ENCODE results near the gene DAB1.

The DAB1 gene

DNA sequence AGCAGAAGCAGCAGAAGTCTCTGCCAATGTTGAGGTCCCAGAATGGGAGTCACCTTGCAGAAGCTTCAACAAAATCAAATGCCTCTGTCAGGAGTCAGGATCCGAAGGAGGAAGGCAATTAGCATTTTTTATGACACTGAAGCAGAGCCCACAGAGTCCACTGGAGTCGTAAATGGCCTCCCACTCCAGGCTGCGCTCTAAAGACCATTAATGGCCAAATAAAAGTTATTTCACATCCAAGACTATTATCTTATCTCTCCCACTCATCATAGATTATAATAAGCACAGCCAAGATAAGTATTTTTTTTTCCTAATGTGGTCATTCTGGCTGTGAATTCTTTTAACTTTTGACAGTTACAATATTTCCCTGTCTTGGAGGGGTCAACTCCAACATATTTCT, 267.0 kb downstream of the DAB1 start:
- no peak for DNase-seq

GRCh38 chr1:57146100-57146499, 277.8 kb downstream of the DAB1 start:
- no peak for DNase-seq

DNA sequence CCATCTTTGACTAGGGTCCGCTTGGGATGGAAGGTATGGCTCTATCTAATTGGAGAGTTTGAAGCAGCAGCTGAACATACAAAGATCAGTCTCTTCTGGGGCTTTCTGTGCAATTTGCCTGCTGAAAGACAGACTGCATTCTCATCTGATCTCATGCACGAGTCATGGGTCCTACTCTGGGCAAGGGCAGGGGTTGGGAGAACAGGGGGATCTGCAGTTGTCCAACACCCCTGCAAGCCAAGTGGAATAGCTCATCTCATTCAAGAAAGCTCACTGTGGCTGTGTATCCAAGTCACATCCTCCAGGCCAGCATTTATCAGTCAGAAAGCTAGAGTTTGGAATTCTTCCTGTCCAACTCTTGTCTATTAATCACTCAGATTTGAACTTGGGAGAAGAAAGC, 280.9 kb downstream of the DAB1 start:
- DNase-seq: no peak

DNA sequence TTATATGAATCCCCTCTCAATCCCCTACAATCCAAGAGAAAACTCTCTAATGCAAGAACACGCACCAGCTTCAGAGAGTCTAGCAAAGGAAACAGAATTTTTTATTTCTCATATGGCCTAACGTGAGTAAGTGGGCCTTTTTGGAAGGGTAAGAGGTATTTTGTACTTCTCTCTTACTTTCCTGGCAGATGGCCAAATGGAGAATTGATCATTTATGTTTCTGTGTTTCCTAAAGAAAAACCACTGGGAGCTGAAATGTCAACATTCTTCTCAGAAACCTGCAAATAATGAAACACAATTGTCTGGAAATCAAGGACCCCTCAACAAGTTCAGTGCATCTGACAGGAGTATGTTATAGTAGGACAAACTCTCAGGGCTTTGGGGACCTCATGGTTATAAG, 281.7 kb downstream of the DAB1 start:
- DNase-seq: no peak

DNA sequence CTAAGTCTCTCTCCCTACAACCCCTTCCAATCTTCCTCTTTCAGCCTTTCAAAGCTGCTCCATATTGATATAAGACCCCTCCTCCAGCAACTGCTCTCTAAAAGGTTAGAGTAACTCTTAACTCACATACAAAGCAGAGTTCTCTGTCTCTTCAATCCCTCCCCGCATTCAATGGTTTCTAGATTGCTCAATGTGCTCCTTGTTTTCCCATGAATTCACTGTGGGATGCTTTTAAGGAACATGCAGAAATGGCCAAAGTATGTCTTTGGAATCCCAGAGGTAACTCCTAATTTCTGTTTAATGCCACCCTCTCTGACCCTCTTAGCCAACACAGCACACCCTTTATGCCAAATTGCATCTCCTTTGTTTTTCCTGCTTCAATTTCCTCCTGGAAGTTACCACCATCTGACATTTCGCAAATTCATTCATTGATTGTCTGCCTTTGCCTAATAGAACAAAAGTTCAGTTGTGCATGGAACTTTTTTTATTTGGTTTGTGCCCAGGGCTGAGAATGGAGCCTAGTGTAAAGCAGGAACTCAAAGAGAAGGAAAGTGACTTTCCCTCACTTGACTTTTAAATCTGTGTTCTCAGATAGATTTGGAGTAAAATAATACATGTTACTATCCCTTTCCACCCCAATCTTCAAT, 285.3 kb downstream of the DAB1 start:
- DNase-seq: no peak

DNA sequence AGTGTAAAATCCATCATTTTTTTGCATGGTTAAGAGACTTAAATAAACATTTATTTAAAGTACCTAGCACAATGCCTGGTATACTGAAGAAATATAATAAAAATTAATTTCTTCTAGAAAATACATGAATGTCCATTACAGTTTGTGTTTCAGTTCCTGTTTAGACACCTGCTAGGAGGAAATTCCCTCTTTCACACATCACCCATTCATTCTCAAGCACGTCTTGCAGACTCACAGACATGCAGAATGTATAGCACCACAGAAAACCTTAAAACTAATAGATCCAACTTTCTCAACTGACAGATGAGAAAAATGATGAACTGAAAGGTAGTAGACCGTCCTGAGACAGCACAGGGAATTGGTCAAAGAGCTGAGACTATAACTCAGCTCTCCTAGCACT, 285.9 kb downstream of the DAB1 start:
- DNase-seq: no peak

GRCh38 chr1:57134803-57135202, 289.1 kb downstream of the DAB1 start:
- no peak for DNase-seq

- DNase-seq: no peak
These were observed 290.2 kb downstream of the DAB1 start for GRCh38 chr1:57133686-57134085.

DNA sequence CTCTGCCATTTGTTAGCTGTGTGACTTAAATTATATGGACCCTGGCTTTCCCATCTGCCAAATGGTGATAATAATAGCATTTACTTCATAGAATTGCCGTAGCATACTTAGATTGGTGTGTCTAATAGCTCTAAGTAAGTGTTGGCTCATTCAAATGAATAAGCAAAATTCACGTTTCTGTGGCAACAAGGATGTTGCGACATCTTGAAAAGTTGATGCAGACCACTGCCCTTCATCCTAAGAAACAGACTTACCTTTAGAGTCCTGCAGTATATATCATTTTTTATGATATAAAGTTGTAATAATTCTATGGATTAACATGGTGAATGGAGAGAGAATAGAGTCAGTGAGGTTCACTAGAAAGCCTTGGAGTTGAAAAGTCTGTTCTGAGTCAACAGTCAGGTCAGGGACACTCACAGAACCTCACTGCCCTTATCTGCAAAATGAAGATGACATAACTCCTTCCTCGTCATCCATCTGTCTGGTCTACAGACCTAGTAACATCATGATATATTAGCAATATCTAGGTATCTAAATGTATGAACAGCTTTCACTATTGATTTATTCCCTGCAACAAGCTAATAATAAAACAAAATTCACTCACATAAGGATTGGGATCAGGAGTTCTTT, 290.8 kb downstream of the DAB1 start:
- DNase-seq: no peak

DNA sequence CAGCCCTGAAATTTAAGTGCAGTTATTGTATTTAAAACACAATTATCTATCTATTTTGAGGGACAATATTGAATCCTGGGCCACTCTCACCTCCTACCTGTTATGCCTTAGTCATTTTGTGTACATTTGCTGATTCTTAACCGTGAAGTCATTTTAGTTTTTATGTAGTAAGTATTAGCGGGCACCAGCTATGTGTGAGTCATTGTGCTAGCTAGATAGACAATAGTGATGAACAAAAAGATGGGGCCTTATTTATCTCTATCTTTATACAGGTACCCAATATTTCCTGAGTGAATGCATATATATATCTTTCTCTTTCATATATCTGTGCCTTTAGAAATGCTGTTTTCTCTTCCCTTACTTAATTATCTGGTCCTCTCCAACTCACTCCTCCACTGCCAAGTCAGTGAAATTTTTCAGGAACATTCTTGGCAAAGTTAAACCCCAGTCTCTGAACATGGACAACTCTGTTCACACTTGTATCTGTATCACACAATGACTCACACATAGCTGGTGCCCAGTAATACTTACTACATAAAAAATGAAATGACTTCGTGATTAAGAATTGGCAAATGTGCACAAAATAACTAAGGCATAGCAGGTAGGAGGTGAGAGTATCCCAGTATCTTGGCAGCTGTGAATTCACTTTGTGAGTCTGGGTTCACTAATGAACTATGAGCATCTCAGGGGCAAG, 292.0 kb downstream of the DAB1 start:
- DNase-seq: no peak

GRCh38 chr1:57131257-57131656, 292.6 kb downstream of the DAB1 start:
- no peak for DNase-seq

GRCh38 chr1:57129865-57130264, 294.0 kb downstream of the DAB1 start:
- no peak for DNase-seq

DNA sequence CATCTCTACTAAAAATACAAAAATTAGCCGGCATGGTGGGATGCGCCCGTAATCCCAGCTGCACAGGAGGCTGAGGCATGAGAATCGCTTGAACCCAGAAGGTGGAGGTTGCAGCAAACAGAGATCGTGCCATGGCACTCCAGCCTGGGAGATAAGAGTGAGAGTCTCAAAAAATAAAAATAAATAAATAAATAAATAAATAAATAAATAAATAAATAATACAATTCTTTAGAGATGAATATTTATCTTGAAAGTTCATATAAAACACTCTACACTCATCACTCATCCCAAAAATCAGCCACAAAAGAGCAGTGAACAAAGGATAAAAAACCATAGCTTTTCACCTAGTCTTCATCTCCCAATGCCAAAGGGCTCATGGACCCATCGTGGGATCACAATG, 295.9 kb downstream of the DAB1 start:
- DNase-seq: no peak

DNA sequence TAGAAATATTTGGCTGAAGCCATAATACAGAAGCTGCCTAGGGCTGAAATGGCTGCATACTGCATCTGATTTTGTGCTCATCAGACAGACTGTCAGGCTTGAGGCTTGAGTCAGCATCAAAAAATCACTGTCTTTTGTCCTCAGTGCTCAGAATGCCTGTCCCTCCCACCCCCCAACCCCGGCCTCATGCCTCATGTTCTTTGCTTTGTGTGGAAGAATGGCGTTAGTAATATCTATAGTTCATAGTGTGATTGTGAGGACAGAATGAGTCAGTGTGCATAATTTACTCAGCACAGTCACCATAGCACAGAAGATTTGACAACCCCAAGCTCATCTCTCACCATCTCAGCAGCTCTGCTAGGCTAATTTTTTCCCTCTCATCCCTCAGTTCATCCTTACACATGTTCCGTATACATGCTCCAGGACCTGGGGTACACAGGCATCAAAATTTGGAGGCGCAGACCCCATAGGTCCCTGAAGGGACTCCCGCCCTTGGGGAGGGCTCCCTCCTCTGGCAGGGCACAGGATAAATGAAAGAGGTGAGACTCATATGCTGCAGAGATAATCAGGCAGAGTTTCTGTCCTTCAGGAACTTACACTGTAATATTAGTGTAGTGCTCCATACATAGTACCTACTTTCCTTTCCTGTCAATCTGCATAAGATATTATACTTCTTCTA, 299.0 kb downstream of the DAB1 start:
- DNase-seq: no peak

- no peak for DNase-seq
These were observed 299.7 kb downstream of the DAB1 start for GRCh38 chr1:57124170-57124569.

GRCh38 chr1:57122031-57122430, 301.8 kb downstream of the DAB1 start:
- no peak for DNase-seq

DNA sequence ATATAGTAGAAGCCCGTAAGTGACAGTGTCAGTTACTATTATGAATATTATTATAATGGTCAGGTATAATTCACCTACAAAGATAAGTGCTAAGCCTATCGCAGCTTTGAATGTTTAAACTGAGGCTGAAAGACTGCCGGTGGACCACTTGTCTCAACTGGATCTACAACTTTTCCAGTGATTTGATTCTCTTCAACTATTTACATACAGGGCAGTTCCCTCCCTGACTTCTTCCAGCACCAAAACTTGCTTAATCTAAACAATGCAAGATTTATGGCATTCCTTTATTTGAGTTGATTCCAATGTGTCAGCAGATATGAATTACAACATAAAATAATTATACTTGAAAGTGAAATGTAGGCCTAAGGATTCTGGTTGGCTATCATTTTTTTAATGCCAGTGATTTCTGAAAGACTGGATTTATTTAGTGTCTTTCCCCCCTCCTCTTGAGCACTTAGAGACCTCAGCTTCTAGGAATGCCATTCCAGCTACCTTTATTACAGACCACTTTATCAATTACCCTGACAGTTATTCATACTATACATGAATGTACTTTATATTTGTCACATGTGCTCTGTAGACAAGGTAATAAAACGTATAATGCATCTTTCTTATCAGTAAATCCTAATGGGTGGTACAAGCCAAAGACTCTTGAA, 304.8 kb downstream of the DAB1 start:
- no peak for DNase-seq

GRCh38 chr1:57117753-57118152, 306.1 kb downstream of the DAB1 start:
- no peak for DNase-seq

- no peak for DNase-seq
These were observed 307.0 kb downstream of the DAB1 start for GRCh38 chr1:57116871-57117270.

GRCh38 chr1:57115030-57115614, 308.7 kb downstream of the DAB1 start:
- no peak for DNase-seq

DNA sequence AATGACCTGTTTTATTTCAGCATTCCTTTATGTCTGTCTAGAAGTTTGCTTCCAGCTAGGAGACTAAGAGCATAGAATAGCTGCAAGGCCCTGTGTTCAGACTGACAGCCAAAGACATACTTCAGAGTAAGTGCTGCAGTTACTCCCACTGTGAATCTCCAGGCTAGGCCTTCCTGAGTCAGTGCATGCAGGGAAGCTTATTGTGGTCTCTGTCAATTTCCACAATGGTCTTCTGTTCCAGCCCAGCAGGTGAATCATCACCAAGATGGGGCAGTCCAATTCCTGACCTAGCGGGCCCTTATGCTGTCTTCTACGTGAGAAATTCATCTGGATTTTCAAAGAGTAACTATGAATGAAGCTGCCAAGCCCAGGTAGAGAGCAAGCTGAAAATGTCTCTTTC, 311.7 kb downstream of the DAB1 start:
- DNase-seq: no peak

DNA sequence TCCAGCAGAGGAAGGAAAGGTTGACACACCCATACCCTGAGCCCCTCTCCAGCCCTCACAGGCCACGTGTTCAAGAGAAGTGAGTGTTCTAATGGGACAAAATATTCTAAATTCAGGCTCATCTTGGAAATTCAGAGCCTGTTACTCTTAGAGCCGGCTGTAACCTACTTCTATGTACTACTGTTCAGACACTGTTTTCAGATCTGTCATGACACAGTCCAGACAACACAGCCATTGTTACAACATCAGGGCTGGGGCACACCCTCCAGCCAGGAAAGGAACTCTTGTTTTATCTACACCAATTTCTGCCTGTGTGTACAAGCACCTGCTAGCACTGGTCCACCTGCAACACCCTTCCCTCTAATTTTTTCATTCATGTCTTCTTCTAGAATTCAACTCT, 312.7 kb downstream of the DAB1 start:
- DNase-seq: no peak

GRCh38 chr1:57109883-57110282, 314.0 kb downstream of the DAB1 start:
- DNase-seq: no peak
